ENCODE results near the gene DCDC2C.

The DCDC2C gene

DNA sequence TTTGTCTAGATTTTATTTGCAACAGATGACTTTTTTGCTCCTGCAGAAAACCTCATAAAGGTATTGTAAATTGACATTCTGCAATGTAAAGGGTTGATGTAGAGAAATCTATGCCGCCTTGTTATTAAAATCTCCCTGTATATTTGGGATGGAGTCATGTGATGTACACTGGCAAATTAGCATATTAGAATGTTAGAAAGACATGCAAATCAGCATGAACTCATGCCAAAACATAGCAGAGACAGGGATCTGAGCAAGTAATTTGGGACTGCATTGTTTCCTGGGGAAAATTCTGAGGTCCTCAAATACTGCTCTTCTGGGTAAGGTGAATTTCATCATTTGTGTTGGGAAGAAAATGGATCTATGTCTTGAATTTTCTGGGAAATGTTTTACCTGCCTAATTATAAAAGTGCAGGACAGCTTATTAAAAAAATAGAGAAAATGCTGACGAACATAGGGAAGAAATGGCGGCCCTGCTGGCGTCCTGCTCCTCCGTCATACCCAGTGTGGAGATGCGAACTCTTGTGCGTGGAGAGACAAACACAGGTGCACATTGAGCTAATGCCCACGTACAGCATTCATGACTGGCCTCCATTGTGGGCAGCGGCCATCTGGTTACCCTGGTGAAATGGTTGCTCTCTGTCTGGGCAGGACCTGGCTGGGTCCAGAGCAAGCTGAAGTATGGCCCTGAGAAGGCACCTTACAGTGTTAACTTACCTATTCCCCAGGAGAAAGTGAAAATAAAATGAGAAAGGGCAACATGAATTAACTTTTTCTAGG lies 29.1 kb upstream of the DCDC2C start:
- DNase-seq, result no peak

DNA sequence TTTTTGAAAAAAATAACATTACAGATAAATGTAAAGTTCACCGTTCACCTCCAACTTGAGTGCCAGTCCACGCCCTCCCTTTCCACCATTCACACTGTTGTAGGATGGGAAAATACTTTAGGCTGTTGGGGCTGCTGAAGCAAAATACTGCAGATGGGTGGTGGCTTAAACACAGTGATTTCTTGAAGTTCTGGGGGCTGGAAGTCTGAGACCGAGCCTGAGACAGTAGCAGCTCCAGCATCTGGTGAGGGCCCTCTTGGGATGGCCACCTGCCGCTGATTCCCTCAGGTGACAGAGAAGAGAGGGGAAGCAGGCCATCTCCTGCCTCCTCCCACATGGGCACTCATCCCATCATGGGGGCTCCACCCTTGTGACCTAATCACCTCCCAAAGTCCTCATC lies 27.7 kb upstream of the DCDC2C start:
- DNase-seq, result no peak

DNA sequence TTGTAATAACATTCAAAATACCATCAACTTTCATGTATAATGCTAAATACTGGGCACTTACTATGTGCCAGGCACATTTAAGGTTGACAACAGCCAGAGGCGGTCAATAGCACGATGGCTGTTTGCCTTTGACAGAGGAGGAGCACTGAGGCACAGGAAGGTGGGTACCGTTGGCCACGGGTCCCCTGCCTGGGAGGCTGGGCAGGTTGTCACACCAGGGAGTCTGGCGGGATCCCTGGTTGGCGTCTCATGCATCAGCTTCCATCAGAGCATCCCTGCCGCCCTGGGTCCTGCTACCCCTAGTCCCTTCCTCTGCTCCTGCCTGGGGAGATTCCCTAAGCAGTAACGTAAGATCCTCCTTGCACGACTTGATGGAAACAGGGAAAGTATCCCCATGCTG lies 25.9 kb upstream of the DCDC2C start:
- DNase-seq, result no peak

DNA sequence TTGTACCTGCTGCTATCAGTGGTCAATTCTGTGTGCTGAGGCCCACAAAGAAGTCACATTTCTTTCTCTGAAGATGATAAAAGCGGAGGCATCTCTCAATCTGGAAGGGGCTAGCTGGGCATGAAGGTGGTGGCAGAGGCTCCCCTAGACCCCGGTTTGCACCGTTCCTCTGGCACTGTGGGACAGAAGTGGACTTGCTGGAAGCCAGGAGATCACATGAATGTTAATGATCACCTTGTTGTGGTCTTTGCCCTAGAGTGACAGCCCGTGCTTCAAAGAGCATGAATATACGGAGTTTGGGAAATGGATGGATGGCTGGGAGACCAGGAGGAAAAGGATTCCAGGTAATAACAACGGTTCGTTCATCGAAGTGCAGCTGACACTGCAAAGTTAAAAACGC lies 25.2 kb upstream of the DCDC2C start:
- no peak for DNase-seq

DNA sequence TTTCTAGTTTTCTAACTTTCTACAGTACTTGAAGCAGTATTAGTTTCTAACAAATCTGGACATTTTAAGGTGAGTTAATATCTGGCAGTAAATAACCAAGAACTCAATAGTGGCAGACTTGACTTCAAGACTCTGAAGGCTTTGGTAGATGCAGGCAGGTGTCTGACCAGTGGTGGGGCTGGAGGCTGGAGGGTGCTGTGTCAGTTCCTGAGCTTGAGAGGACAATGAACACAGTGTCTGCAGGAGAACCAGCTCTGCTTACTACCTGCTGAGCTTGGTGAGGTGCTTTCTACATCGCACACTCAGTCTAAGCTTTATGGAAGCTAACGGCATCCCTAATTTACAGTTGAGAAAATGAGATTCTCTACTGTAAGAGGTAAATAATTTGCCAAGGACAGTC lies 24.2 kb upstream of the DCDC2C start:
- DNase-seq, result no peak

DNA sequence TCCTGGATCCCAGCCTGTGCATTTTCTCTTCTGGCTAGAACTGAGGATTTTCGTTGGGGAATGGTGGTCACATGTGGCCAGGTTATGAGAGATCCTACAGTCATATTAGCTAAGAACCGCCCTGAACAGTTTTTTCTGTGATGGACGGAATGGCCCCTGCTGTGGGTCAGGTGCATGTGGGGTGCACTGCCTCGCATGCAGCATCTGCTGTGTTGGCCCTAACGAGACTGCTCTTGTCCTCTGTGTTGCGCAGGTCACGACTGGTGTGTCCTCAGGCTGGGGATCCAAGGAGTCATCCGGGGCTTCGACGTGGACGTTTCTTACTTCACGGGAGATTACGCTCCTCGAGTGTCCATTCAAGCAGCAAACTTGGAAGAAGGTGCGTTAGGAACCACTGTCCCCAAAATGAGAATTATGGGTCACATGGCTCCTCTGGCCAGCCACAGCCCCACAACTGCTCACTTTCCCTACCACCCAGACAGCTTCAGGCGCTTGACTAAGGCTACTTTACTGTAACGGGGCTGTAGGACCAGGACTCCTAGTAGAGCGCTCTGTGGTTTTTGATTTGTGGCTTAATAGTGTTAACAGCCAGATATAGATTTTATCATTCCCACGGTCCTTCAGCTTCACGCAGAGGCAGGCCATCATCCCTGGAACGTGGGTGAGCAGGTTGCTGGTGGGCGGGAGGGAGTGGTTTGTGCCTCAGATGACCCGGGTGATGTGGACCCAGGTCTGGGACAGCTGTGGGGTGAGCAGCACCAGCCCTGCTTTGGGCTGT lies 23.6 kb upstream of the DCDC2C start:
- no peak for DNase-seq

DNA sequence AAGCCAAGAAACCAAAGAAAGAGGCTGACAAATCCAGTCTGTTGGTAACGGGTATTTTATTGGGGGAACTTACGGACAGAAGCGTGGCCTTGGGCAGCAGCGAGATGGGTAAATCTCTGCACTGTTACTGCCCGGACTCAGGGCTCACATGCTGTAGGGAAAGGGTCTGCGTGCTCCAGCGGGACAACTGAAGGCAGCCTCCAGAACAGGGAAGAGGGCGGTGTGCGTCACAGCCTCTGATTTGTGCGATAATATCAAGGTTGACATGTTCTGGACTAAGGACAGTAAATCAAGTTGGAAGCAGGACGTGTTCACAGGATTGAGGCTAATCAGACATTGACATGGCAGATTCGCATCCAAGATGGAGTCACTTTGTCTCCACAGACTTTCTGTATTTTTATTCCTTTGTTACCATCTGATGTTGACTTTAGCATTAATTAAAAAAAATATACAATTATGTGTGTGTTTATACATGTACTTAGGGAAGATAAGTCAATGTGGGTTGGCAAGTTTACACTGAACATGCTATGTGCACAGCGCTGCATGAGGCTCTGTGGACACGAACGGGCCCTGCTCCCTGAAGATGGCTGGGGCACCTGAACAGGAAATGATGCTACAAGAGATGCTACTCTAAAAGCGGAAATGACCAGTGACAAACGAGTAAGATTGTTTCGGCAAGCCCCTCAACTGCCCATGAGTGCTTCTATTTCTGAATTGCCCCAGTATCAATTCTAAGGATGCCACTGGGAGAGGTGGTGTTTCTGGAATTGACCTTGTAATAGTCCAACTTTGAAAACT lies 22.6 kb upstream of the DCDC2C start:
- no peak for DNase-seq

DNA sequence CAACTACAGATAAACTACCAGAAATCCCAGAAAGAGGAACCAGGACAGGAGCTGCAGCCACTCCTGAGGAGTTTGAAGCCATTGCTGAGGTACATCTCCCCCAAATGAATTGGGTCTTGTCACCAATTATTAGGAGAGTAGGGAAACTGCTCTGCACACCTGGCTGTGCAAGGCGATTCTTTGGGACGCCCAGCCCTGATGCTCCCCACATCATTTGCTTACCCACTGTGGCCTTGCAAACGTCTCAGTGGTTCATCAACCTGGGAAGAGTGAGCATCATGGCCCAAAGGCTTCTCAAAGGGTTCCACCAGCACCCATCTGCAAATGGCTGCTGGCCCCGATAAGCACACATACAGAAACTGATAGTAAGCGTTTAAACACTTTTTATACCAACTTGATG lies 21.8 kb upstream of the DCDC2C start:
- DNase-seq, result no peak

DNA sequence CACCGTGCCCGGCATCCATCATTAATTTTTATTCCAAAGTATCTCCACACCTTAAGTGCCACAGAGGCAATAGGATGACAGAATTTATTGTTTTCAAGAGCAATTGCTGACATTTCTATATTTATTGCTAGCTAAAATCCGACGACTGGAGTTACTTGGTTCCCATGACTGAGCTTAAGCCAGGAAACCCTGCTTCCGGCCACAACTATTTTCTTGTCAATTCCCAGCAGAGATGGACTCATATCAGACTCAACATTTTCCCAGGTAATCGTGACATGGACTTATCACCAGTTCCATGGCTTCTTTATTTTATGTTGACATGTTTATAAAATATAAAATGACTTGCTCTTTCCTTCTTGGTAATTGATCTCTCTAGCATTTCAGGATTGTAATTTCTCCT lies 20.6 kb upstream of the DCDC2C start:
- DNase-seq, result no peak

DNA sequence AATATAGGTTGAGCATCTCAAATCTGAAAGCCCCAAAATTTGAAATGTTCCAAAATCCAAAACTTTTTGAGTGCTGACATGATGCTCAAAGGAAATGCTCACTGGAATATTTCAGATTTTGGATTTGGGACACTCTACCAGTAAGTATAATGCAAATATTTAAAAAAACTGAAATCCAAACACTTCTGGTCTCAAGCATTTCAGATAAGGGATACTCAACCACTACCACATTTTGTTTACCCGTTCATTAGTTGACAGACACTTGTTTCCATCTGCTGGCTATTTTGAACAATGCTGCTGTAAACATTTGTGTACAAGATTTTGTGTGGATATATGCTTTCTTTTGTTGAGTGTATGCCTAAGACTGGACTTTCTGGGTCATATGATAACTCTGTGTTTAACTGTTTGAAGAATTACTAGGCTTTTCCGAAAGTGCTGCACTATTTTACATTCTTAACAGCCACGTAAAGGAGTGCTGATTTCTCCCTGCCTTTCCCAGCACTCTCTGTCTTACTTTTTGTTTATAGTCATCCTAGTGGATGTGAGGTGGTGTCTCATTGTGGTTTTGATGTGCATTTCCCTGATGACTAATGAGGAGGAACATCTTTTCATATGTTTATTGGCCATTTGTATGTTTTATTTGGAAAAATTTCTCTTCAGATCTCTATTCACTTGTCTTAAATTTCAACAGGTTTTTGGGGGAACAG lies 19.5 kb upstream of the DCDC2C start:
- DNase-seq, result no peak

DNA sequence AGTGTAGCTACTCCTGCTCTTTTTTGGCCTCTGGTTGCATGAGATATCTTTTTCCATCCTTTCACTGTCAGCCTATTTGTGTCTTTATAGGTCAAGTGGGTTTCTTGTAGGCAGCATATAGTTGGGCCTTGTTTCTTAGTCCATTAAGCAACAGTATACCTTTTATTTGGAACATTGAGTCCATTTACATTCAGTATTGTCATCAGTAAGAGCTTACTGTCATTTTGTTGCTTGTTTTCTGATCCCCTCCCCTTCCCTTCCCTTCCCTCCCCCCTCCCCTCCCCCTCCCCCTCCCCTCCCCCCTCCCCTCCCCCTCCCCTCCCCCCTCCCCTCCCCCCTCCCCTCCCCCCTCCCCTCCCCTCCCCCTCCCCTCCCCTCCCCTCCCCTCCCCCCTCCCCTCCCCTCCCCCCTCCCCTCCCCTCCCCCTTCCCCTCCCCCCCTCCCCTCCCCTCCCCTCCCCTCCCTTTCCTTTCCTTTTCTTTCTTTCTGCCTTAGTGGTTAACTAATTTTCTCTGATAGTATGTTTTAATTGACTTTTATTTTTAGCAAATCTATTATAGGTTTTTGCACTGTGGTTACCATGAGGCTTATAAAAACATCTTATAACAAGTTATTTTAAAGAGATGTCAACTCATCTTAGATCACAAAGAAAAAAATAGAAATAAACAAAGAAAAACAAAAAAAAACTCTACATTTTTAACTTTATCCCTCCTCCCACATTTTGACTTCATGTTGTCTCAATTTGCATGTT lies 13.2 kb upstream of the DCDC2C start:
- DNase-seq, result no peak

DNA sequence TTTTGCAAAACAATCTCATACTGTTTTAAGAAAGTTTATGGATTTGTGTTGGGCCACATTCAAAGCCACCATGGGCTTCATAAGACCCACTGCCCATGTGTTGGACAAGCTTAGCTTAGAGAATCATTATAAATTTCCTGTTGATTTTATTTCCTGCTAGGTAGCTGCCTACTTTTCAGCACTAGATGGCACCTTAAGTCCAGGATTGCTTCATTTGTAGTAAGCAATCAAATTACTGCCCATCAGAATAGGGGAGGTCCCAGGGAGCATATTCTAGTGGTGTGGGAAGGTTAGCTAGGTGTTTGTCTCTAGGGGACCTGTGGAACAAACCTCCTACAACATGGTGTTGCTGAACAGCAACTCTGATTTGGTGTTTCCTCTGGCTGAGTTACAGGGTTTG lies 11.0 kb upstream of the DCDC2C start:
- DNase-seq, result no peak

DNA sequence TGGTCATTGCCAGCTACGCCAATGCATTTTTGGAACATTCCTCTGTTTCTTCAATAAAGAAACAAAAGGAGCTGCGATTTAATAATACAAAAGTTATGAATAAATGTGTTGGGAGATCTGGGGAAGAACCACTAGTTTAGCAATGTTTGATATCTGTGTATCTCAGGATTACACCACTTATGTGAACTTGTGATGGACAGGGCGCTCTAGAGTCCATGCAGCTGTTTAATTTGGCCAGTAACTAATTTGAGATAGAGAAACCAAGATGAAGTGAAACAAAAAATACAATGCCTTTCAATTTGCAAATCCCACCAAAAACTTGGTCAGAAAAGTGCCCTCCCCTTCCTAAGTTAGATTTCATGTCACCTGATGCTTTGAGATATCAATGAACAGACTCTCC lies 6.8 kb upstream of the DCDC2C start:
- no peak for DNase-seq

DNA sequence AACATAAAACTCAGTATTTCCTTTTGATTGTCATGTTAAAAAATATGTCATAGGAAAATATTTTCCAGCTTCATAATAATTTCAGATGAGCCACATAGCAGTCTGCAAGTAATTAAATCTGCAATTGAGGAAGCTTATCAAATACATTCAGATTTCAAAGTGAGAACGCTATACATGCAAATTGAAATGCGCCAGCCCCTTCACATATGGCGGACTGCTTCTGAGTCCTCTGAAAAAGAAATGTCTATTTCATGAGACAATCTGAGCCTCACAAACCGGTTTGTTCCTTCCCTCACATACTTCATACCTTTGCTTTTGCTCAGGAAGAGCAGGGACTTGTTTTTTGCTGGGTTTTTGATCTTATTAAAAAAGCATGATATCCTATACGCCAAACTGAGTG lies 2.3 kb upstream of the DCDC2C start:
- no peak for DNase-seq

DNA sequence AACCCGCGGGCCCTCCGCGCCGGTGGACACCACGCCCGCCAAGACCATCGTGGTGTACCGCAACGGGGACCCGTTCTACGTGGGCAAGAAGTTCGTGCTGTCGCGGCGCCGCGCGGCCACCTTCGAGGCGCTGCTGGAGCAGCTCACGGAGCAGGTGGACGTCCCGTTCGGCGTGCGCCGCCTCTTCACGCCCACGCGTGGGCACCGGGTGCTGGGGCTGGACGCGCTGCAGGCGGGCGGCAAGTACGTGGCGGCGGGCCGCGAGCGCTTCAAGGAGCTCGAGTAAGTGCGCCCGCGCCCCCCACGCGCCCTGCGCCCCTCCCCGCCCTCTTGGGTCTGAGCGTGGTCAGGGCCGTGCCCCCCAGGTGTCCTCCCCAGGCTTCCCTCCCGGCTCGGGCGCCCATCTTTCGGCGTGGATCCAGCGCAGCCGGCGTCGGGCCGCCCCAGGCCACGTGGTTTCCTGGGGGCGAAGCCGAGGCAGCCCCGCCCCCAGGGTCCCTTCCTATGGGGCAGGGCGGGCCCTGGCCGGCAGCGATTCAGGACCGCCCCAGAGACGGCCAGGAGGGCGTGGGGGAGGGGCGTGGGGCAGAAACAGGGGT lies 481 bp downstream of the DCDC2C start:
- DNase-seq, result no peak

DNA sequence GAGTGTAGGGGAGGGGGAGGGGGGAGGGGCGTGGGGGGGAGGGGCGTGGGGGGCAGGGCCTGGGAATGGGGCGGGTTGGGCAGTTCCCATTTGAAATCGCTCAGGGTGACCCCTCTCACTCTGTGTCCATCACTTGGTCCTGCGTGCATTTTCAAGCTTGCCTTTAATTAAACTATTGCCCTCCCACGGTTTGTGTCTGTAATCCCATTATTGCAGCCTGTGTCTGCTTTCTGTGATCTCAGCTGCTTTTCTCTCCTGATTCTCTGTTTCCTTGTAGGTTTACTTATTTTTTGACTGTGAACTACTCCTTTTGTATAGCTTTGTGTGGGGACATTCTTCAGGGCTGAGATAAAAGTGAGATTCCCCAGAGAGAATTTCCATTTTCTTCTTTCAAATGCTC lies 1.3 kb downstream of the DCDC2C start:
- no peak for DNase-seq

DNA sequence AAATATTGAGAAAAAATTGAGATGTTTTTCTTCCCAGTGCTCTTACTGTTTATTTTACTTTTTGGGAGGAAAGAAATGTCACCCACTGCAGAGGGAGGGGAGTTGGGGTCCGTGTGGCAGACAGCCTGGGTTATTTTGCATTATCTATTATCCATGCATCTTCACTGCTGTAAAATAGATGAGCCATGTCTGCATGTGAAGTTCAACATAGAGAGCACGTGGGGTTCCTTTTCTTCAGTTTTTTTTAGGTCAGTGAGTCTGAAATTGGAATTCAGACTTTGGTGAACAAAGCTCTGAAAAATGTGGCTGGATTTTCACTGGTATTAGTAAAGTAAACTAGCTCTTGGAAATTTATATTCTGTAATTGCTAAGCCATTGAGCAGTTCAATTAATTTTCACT lies 2.4 kb downstream of the DCDC2C start:
- no peak for DNase-seq

DNA sequence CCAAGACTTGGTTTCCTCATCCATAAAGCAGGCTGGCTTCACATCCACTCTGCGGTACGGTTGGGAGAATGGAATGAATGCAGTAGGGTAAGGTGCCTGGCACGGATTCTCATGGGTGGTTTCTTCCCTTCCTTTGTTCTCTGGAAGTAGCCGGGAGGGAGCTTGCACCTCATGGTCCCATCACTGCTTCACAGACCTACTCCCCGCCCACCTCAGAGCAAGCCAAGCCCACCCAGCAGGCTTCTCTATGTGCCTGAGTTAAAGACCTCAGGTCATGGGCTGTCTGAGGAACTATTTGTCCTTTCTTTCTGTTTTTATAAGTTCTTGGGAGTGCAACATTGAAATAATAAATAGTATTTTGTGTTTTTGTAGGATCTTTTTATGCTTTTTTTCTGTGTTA lies 3.5 kb downstream of the DCDC2C start:
- DNase-seq, result no peak

DNA sequence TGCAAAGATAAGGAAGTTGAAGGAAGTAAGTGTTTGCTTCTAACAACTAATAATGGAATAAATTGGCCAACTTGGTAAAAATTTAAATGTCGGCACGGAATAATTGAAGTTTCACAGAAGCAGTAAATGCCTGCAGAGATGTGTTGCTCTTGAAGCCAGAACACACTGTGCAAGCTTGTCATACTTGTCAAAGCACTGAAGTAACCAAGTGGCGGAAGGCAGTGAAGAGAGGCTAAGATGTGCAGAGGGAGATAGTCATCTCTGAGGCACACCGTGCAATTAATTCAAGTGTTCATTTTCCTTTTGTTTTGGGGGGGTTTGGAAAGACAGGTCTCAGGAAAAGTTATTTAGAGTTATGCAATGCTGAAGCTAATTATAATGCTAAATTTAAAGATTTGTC lies 5.2 kb downstream of the DCDC2C start:
- no peak for DNase-seq

DNA sequence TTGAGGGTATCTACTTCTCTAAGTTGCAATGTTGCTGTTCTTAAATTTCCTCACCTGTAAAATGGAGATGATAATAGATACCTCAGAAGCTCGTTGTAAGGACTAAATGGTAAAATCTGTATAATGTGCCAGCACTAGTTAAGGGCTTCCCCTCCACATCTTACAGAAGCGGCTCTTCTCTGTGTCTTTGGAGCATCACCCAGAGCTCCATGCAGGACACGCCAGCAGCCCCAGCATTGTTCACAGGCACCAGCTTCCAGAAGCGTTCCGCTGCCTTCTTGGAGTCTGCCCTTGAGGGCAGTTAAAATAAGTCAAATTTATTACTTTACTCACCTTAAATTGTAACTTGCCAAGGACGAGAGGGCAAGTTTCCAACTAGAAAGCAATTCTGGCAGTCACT lies 5.8 kb downstream of the DCDC2C start:
- DNase-seq, result no peak

DNA sequence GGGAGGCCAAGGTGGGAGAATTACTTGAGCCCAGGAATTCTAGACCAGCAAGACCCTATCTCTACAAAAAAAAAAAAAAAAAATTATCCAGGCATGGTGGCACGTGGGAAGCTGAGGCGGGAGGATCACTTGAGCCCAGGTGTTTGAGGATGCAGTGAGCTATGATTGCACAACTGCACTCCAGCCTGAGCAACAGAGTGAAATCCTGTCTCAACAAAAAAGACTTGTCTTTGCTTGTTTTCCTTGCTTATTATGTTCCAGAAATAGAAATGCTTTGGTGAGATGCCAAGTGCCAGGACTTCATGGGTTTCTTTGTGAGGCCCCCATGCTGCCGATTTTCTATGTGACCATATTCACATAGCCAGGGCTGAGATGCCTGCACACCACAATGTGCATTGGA lies 9.0 kb downstream of the DCDC2C start:
- DNase-seq, result no peak

Data from activated effector memory CD4-positive, alpha-beta T cell treated with Interleukin-2 at 50 U/mL for 16 hours (primary cell).